GM04504 (cell line): Measurements from ENCODE around the gene IGSF3.

ENCODE experiments used
- DNase-seq: peaks from one replicate; pipeline ENCODE4 v3.0.0-alpha.2; 2012; ENCODE audit warnings: low read depth

The IGSF3 gene

DNA sequence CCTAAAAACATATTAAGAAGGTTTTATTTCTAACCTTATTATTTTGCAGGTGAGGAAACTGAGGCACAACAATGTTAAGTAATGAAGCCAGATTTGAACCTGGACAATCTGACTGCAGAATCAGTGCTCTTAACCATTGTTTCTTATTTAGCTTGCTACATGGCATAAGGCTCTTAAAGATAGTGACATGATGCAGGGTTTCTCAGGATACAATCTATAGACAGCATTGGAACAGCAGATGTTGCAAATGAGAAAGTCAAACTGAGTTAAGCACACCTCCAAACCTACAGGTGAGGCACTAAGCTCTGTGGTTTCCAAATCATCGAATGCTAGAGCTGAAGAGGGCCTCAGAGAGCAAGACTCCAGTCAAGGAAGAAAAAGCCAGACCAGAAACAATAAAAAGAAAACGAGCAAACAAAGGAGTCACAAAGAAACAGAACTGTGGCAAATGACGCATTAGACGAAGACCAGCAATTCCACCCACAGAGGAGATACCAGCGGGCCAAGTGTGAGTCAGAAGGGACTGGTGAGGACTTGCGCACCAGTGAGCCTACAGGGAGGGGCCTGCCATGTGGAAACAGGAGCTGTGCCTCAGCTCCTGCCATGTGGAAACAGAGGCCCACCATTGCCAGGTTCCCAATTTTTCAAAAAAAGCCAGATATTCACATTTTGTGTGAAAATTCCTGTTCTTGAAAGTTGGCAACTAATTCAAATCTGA, 111.1 kb downstream of the IGSF3 start:
- peak; percentile 30 for DNase-seq

DNA sequence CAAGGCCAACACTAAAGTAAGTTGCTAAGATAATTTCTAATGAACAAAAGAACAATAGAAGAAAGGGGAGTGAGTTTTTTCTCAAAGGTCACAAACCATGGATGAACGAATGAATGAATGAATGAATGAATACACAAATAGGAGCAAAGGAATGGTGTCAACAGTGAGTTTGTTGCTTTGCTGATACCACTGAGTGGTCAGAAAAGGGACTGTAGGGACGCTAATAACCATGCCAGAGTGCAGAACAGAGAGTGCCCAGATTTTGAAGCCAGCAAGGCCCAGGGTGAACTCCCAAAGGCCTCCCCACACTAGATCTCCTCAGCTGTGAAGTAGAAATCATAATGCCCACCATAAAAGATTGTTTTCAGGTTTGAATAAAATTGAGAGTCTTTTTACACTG, 112.6 kb downstream of the IGSF3 start:
- DNase-seq, result no peak

DNA sequence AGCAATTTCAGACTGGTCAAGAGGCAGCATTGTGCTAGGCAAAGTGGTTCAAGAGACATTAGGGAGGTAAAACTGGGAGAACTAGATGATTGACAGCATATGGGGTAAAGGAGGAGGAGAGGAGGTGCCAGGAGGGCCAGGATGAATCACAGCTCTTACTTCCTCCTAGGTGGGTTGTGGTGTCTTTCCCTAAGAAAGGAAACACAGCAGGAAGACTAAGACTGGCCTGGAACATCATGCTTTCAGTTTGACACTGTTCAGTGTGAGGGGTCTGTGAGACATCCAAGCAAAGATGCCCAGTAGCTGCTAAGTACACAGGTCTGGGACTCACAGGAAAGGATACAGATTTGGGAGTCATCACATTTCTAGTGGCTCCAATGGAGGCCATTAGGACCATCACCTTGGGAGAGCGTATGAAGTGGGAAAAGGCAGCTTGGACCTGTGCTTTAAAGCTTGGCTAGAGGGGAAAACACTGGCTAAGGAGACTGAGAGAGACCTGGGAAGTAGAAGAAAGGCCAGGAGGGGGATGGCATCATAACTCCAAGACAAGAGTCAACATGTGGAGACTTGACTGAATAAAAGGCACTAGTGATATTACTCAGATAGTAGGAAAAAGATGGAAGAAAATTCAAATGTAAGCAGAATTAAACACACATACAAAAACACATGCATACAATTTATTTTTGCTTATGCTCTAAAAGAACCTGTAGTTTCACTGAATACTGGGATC, 114.0 kb downstream of the IGSF3 start:
- DNase-seq, result no peak

DNA sequence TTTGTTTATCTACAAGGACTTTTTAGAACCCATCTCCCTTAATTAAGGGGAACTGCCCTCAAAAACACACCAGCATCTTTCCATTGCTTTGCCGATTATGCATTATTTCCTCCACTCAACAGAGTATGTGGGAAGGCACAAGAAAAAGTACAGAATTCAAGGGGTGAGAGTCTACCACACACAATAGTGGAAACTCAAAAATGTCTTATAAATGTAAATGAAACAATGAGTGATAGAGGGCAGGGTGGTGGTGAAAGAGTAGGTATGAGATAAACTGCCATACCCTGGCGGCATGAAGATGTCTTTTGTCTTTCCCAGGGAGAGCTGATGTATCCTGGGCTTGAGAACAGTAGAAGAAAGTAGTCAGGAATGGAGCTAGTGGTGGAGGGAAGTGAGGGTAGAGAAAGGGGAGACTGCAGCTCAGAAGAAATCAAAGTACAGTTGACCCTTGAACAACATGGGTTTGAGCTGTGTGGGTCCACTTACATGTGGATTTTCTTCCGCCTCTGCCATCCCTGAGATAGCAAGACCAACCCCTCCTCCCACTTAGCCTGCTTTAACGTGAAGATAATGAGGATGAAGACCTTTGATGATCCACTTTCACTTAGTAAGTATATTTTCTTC, 121.1 kb downstream of the IGSF3 start:
- no peak for DNase-seq

DNA sequence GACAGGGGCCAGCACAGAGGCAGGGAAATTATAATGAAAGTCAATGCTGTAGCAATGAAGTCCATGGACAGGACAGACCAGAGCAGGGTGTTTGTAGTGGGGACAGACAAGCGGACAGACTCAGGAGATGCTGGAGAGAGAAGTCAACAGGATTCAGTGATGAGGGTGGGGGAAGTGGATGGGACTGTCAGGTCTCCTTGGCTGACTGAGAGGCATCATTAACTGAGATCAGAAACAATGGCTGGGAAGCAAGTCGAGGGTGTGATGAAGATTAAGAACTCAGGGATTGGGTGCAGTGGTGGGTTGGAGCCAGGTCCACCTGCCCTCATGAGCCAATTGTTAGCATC, 122.2 kb downstream of the IGSF3 start:
- no peak for DNase-seq

DNA sequence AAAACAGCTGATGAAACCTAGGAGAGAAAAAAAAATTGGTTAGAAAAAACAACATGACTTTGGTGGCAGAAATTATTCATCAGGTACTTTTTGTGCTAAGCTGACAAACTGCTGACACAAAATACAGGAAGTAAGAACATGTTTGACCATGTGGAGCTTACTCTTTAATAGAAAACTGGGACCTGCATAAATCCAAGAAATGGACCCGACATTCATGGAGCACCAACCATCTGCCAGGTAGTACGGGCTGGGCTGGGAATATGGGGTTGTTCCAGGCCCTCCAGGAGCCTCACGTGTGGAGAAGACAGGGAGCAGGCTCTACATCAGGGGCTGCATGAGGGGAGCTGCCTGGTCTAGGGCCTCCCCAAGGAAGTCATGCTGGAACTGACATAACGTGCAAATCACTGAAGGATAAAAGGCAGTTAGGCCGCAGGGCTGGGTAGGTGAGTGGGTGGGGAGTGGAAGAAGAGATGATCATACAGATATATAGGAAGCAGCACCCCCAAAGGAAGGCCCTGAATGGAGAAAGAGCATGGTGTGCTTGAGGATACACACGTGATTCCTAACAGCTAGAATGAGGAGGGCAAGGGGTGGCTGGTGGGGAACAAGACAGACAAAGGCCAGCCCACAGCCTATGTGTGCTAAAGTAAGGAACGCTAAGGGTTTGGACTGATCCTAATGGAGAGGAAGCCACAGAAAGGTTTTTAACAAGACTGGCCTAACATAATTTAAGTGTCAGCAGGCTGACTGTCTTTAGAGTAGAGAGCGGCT, 122.8 kb downstream of the IGSF3 start:
- no peak for DNase-seq

DNA sequence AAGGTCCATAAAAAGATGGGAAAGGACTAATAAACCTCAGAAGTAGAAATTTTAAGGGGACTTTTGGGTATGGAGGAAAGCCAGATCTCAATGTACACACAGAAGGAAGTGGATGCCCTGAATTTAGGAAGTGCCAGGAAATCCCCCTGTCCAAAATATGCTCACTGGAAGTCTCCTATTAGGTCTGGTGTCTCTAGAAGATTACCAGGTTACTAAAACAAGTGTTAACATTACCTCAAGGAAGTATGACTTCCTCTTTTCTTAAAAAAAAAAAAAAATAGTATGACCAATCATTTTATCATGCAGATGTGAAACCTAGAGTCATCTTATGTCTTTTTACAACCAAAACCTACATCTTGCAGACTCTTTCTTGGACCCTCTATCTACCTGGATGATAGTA, 127.4 kb downstream of the IGSF3 start:
- no peak for DNase-seq

DNA sequence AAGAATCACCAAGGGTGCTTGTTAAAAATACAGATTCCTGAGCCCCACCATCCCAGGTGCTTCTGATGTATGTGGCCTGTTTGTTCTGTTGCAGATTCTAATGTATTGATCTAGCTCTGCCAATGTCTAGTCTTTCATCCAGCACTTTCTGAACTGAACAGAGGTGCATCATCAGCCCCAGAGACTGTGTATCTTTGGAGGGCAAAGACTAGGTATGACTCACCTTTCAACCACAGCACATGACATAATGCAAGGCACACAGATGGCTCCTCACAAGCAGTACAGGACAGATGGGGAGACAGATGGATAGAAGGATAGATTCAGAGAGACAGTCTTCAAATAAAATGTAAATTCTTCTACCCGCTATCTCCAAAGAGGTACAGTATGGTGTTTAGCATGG, 129.0 kb downstream of the IGSF3 start:
- DNase-seq, result no peak

DNA sequence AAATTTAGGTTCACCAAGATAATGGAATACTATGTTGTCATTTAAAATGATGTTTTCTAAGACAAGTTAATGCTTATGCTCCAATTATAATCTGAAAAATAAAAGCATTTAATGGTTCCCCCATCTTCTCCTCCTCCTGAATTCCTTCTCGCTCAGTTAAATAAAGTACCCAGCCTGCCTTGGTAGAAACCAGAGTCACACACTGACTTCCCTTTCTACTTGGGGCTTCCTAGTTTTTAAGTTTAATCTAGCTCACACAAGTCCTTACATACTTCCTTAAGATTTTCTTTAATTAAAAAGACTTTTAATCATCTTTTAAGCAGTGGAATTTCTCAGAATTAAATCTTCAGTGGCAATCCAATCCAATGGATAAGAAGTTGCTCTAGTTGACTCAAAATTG, 129.6 kb downstream of the IGSF3 start:
- DNase-seq, result no peak

DNA sequence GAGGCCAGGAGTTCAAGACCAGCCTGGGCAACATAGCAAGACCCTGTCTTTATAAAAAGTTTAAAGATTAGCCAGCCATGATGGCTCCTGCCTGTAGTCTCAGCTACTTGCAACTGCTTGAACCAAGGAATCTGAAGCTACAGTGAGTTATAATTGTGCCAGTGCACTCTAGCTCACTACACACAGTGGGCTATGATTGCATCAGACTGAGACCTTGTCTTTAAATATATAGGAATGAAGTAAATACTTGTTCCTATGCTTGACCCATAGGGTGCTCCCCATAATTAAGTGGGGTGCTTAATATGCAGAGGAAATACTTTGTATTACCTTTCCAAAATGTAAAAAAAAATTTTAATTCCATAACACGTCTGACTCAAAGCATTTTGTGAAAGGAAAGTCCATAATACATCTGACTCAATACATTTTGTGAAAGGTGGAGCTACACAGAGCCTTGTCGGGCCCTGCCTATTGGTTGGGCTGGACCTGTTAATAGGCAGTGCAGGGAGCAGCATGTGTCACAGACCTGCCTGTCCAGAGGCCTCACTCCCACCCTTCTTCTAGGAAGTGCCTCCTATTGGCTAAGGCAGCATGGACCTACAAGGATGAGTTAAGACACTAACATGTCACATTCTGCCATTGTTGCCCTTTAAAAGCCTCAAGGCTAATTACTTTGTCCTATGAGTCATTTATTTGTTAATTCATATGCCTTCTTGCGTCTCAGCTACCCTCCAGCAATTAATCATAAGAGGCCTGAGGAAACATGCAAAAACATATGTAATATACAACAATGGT, 130.3 kb downstream of the IGSF3 start:
- DNase-seq, result peak; percentile 18

DNA sequence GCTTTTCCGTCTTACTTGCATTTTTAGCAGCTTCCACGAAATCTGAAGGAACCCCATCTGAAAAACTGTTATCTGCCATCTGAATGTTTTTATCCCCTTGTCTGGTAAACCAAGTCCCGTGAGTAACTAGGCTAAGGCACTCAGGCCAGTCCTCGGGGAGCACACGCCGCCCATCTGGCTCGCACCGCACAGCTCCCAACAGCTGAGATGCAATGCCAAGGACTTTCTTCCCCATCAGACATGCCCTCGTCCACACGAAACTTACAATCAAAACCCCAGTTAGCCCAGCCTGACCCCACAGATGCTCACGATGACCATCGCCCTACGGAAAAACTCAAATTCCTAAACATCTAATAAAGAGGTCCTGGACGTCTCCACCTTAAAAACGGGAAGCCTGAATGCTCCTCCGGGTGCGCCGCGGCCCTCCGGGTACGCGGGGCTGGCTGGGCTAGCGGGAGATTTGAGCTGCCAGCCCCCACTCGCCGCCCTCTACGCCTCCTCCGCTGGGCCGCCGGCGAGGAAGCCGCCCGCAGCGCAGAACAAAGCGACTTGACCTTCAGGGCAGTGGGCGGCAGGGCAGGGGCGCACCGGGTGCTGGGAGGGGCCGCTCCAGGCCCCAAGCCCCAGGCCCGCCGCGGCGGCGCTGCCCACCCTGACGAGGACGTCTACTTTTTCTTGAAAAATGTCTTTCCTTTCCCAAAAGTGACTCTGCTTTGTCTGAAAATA, 133.4 kb downstream of the IGSF3 start:
- DNase-seq, result no peak

DNA sequence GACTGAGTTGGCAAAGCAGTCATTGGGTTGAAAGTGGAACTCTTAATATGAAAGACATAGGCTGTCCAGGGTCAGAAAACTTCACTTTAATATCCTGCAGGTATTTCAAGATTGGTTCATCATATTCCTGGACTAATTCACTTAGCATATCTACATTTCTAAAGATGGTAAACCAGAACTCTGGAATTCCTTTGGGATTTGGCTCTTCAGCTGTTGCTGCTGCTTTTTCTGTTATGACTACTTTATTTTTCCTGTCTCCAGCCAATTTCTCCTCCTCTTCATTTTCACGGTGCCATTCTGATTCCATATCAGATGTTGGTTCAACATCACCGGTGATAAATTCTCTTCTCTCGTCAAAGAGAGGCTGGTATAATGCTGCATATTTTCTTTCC, 134.1 kb downstream of the IGSF3 start:
- no peak for DNase-seq

DNA sequence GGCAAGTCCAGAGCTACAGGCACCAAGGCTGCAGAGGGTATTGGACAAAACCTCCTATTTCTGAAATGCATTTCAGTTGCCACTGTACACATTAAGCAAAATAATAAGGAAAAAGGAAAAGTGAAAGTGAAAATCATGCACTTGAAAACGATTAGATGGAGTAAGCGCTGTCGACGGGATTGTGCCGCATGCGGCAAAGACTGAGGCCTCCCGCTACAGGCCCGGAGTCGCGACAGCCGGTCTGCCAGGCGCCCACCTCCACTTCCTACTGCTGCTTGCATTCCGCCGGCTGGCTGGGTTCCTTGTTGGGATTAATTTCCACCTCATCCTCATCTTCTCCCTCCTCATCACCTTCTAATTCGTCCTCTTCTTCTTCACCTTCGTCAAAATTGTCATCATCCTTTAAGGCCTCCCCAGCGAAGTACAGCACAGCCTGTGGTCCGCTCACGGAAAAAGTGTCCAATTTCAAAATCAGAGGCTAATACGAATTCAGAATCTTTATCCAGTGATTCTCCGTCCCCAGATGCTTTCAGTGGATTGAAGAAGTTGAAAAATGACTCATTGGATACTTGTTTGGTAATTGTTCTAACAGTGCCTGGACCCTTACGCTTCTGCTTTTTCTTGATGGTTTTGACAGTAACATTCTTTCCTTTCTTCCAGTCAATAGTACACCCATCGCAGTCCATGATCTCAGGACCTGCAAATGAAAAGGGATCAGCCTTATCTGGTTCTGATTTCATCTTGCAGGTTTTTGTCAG, 134.7 kb downstream of the IGSF3 start:
- DNase-seq, result no peak

DNA sequence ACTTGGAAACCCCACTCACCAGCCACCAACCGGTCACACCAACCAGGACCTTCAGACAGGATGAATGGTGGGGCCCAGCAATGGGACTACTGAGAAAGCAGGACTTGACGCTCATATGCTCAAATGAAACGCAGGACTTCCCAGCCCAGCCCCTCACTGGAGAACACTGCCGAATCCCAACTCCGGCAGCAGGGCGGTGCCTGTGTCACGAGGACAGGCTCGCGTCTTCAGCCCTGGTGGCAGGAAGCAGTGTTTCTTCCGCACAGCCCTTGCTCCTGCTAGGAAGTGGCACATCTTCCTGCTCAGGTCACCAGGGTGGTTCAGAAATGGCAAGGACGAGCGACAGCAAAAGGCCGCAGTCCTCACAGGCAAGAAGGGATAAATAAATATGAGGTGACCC, 135.6 kb downstream of the IGSF3 start:
- DNase-seq, result no peak

DNA sequence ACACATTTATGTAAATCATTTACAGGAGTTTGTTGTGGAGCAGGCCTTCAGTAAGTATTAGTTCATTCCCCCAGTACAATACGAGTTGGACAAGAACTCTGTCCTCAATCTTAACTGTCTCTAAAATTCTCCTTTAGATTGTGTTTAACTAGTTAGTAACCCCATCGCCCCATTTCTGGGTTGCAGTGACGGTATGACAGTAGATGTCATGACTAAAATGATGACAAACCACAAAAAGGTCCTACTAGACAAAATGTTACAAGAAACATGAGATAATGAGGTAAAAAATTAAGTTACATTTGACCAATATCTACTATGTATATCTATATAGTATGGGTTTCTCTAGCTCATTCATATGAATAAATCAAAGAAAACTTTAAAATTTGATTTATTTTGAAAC, 137.9 kb downstream of the IGSF3 start:
- DNase-seq, result no peak

DNA sequence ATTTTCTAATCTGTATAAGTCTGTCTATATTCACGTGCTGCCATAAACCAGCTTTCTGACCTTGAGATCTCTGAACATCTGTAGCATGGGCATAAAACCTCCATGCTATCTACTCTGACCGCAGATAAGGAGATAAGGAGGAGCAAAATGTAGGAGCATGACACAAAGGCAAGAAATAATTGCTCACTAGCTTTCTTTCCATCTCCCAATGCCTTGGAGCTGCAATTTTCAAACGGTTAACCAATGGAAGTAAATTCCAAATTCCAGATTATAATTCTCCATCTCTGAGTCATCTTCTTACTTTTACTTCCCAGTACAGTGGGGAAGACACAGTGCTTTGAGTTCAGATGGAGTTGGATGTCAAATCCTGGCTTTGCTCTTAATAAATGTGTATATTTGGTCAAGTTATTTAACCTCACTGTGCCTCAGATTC, 138.3 kb downstream of the IGSF3 start:
- peak; percentile 16 for DNase-seq

DNA sequence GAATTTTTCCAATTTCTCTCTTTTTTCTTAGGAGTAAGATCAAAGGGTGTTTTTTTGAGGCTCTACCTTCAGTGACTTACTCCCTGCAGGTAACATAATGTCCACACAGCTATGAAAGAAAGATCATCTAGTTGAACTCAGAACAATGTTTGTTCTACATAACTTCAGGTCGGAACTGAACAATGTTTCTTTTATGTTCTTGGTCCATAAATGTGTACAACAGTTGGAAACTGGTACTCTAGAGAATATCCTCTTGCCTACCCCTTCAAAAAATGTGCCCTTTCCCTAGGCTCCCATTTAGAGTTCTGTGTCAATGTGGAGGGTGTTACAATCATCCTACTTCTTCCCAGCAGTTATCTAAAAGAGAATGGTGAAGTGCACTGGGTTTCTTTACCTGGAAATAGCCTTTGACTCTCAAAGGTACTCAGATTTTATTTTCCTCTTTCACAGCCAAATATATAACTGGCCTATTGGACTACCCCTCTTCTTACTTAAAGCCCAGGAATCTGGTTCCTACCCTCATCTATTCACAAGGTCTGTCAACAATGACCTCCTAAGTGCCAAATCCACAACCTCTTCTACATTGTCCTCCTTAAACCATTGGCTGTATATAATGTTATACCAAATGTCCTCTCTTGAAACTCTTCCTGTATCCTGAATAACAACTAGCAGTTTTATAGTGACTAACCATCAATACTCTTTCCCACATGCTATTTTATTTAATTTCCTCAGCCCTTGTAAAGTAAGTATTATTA, 139.0 kb downstream of the IGSF3 start:
- no peak for DNase-seq

DNA sequence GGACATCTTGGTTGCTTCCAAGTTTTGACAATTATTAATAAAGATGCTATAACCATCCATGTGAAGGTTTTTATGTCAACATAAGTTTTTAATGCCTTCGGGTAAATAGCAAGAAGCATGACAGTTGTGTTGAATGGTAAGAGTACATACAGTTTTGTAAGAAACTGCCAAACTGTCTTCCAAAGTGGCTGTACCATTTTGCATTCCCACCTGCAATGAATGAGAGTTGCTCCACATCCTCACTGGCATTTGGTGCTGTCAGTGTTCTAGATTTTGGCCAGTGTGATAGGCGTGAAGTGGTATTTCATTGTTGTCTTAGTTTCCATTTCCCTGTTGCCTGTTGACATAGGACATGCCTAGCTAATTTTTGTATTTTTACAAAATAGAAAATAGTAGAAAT, 142.1 kb downstream of the IGSF3 start:
- no peak for DNase-seq
